OCI-LY7 (cell line): ENCODE measurements around the gene TRIM36. TPM values are rescaled to one million over a fixed set of nuclear protein-coding genes. Genes with fewer than 3 reads are reported as not detected.

ENCODE experiments used
- BruUV-seq: library from RNA; stranded (reverse); fragments of 400-500 nt; replicated peaks from 2 replicates; lab custom pipeline; 2021; lab: Mats Ljungman, UMichigan
- CTCF ChIA-PET: fragments of 300-600 bp; sonication (Branson Sonifier 250); formaldehyde crosslinking; loops from one replicate; lab custom pipeline; 2022; ENCODE audit warnings: antibody characterized with exemption; ENCODE audit not compliant: unreplicated experiment; lab: Charles Lee
- POLR2A ChIA-PET: fragments of 300-600 bp; sonication (Branson Sonifier 250); formaldehyde crosslinking; loops from one replicate; lab custom pipeline; 2022; ENCODE audit warnings: antibody characterized with exemption; lab: Charles Lee
- DNase-seq: peaks from one replicate; pipeline ENCODE4 v3.0.0-alpha.2; 2015; ENCODE audit warnings: low spot score
- H2AFZ ChIP-seq: fragments of 200-600 bp; sonication (generic), shearing (Covaris generic); 2 replicates; pipeline ENCODE4 v1.6.1; 2014; ENCODE audit warnings: mild to moderate bottlenecking, antibody characterized with exemption, low read length, moderate library complexity
- H3K27ac ChIP-seq: fragments of 200-600 bp; sonication (generic); 2 replicates; pipeline ENCODE4 v1.5.1; 2014; ENCODE audit warnings: mixed run types, low read depth, mild to moderate bottlenecking, moderate library complexity, low read length, inconsistent platforms; ENCODE audit not compliant: poor library complexity, severe bottlenecking
- H3K36me3 ChIP-seq: fragments of 200-600 bp; sonication (generic); 2 replicates; pipeline ENCODE4 v1.6.1; 2014; ENCODE audit warnings: mild to moderate bottlenecking, antibody characterized with exemption, low read length, moderate library complexity, mixed read lengths; ENCODE audit not compliant: insufficient read depth
- H3K4me1 ChIP-seq: fragments of 200-600 bp; sonication (generic); 2 replicates; pipeline ENCODE4 v1.5.1; 2014; ENCODE audit warnings: mild to moderate bottlenecking, low read length; ENCODE audit not compliant: insufficient read depth, poor library complexity, severe bottlenecking
- H3K4me2 ChIP-seq: fragments of 200-600 bp; sonication (generic); 2 replicates; pipeline ENCODE4 v1.6.1; 2014; ENCODE audit warnings: mild to moderate bottlenecking, low read length
- H3K4me3 ChIP-seq: fragments of 200-600 bp; sonication (generic); 2 replicates; pipeline ENCODE4 v1.5.1; 2014; ENCODE audit warnings: mild to moderate bottlenecking, low read depth, low read length; ENCODE audit not compliant: poor library complexity, severe bottlenecking
- H3K79me2 ChIP-seq: fragments of 200-600 bp; sonication (generic); 2 replicates; pipeline ENCODE4 v1.6.1; 2016; ENCODE audit warnings: low read depth, mild to moderate bottlenecking, low read length, moderate library complexity, mixed read lengths; ENCODE audit not compliant: insufficient read depth
- H3K9me2 ChIP-seq: fragments of 200-600 bp; sonication (generic); 2 replicates; pipeline ENCODE4 v1.6.1; 2016; ENCODE audit warnings: mild to moderate bottlenecking, low read length, mixed read lengths; ENCODE audit not compliant: insufficient read depth
- H3K9me3 ChIP-seq: fragments of 200-600 bp; sonication (generic); 2 replicates; pipeline ENCODE4 v1.6.1; 2014; ENCODE audit warnings: mild to moderate bottlenecking, mixed run types, low read length, mixed read lengths
- H4K20me1 ChIP-seq: fragments of 200-600 bp; sonication (generic); 2 replicates; pipeline ENCODE4 v1.6.1; 2014; ENCODE audit warnings: mild to moderate bottlenecking, antibody characterized with exemption, low read length, moderate library complexity, mixed read lengths; ENCODE audit not compliant: insufficient read depth
- CTCF ChIP-seq: fragments of 200-600 bp; sonication (generic); conservative IDR thresholded peaks from 2 replicates; pipeline ENCODE4 v1.5.1; 2014; ENCODE audit warnings: mild to moderate bottlenecking, antibody characterized with exemption, low read length, moderate library complexity, mixed read lengths
- EZH2phosphoT487 ChIP-seq: fragments of 200-600 bp; sonication (generic); IDR thresholded peaks from 2 replicates; pipeline ENCODE4 v1.6.1; 2018; ENCODE audit warnings: low read depth, borderline replicate concordance, mild to moderate bottlenecking, mixed run types, antibody characterized with exemption, low read length, moderate library complexity, mixed read lengths
- intact Hi-C: fragments of 100-400 bp; cut with micrococcal nuclease; formaldehyde crosslinking; loops from one replicate; pipeline ENCODE4 v1.10.0; 2022; ENCODE audit not compliant: unreplicated experiment
- total RNA-seq, 2 experiments: library from RNA; depleted of rRNA in 1 of 2; stranded (reverse); fragments of >200 nt in 1 of 2; shearing (Covaris generic) in 1 of 2; gene quantifications; 2 replicates each; pipeline ENCODE4 v1.2.3, GENCODE V29; 2014 to 2022

TRIM36 gene
- total RNA-seq, 2 experiments from 2014 or later = not detected

GRCh38 chr5:115126303-115126702 is 43.4 kb downstream of the TRIM36 start:
- no peak overlapping the region for H2AFZ ChIP-seq
- H3K9me2 ChIP-seq = no peaks in the 10 kb centered on the region
- no TSS peak for BruUV-seq
- no peaks in the 10 kb centered on the region for H3K36me3 ChIP-seq
- POLR2A ChIA-PET = no interaction called here
- no peak for DNase-seq
- CTCF ChIA-PET = no interaction called here
- H3K79me2 ChIP-seq = no peaks in the 10 kb centered on the region
- H3K4me3 ChIP-seq = no peak overlapping the region
- H3K27ac ChIP-seq = no peak overlapping the region
- intact Hi-C loops = no loop called here
- no peak overlapping the region for H3K4me2 ChIP-seq
- no peaks in the 10 kb centered on the region for H3K9me3 ChIP-seq
- no peaks in the 10 kb centered on the region for H4K20me1 ChIP-seq
- no peak for TF ChIP-seq EZH2phosphoT487
- no peak for TF ChIP-seq CTCF
- H3K4me1 ChIP-seq = no peaks in the 10 kb centered on the region

DNA sequence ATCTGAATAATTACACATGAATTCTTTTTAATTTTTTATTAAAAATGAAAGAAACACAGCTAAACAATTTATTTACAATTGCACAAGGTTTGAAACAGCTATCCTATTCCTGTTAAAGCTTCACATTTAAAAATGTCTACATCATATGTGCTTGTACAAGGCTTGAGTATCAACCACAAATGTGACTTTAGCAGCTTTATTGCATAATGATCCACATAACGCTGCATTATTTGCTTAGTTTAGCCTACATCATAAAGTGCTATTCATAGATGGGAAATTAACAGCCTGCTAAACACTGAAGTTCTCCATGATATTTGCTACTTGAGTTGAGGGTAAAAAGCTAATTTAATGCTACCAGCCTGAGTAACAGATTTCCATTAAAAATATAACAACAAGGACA is 45.0 kb downstream of the TRIM36 start:
- Histone ChIP-seq H3K4me1 (no peaks in the 10 kb centered on the region), H3K79me2 (no peaks in the 10 kb centered on the region), H3K9me2 (no peaks in the 10 kb centered on the region), H3K4me3 (no peak overlapping the region), H3K36me3 (no peaks in the 10 kb centered on the region), H2AFZ (no peak overlapping the region), H3K9me3 (no peaks in the 10 kb centered on the region), H4K20me1 (no peaks in the 10 kb centered on the region), H3K4me2 (no peak overlapping the region), H3K27ac (no peak overlapping the region)
- intact Hi-C loops = no loop called here
- ChIA-PET POLR2A (interaction anchor here (0.5 to 1.1 kb wide), 5 partner anchors 17 to 1786 kb away, joined by 3 to 6 read pairs (median 3); no protein-coding TSS in a partner anchor), CTCF (no interaction called here)
- BruUV-seq = no TSS peak
- no peak for TF ChIP-seq EZH2phosphoT487
- no peak for TF ChIP-seq CTCF
- no peak for DNase-seq

GRCh38 chr5:115116001-115116400 is 53.7 kb downstream of the TRIM36 start:
- BruUV-seq = no TSS peak
- ChIA-PET CTCF (no interaction called here), POLR2A (no interaction called here)
- TF ChIP-seq EZH2phosphoT487 = no peak
- no peak for TF ChIP-seq CTCF
- no peak for DNase-seq
- H3K9me2 ChIP-seq = no peaks in the 10 kb centered on the region
- intact Hi-C loops = no loop called here
- no peaks in the 10 kb centered on the region for H3K79me2 ChIP-seq
- H3K27ac ChIP-seq = no peak overlapping the region
- H3K36me3 ChIP-seq = no peaks in the 10 kb centered on the region
- no peak overlapping the region for H3K4me2 ChIP-seq
- H2AFZ ChIP-seq = no peak overlapping the region
- H4K20me1 ChIP-seq = no peaks in the 10 kb centered on the region
- no peaks in the 10 kb centered on the region for H3K4me1 ChIP-seq
- no peak overlapping the region for H3K4me3 ChIP-seq
- no peaks in the 10 kb centered on the region for H3K9me3 ChIP-seq
